ENCODE results near the gene SCAMP4.

SCAMP4 gene

GRCh38 chr19:1907563-1908363 is 2.6 kb downstream of the SCAMP4 start:
- no peak overlapping the region for H3K4me3 ChIP-seq (ENCODE audit: low read depth, low read length)
- no peak for DNase-seq (ENCODE audit: low read depth, low spot score)
- TF ChIP-seq CTCF (IDR thresholded peaks at IDR 0.05; ENCODE audit: insufficient read depth, low read length, missing control alignments) = no peak
- POLR2A ChIA-PET = no interaction called here
- CTCF ChIA-PET = interaction anchor here (1.0 kb wide), 1 partner anchor 22 kb away, joined by 3 read pairs; no protein-coding TSS in a partner anchor

GRCh38 chr19:1908364-1908678 is 3.1 kb downstream of the SCAMP4 start:
- no peak for DNase-seq (ENCODE audit: low read depth, low spot score)
- ChIA-PET POLR2A (no interaction called here), CTCF (no interaction called here)
- no peak for TF ChIP-seq CTCF (IDR thresholded peaks at IDR 0.05; ENCODE audit: insufficient read depth, low read length, missing control alignments)
- no peak overlapping the region for H3K4me3 ChIP-seq (ENCODE audit: low read depth, low read length)

GRCh38 chr19:1909761-1910080 is 4.5 kb downstream of the SCAMP4 start:
- POLR2A ChIA-PET = no interaction called here
- CTCF ChIA-PET = no interaction called here
- DNase-seq (ENCODE audit: low read depth, low spot score) = no peak
- TF ChIP-seq CTCF (IDR thresholded peaks at IDR 0.05; ENCODE audit: insufficient read depth, low read length, missing control alignments) = no peak
- H3K4me3 ChIP-seq (ENCODE audit: low read depth, low read length) = no peak overlapping the region

GRCh38 chr19:1910177-1910576 is 5.0 kb downstream of the SCAMP4 start:
- no peak for TF ChIP-seq CTCF (IDR thresholded peaks at IDR 0.05; ENCODE audit: insufficient read depth, low read length, missing control alignments)
- no peak overlapping the region for H3K4me3 ChIP-seq (ENCODE audit: low read depth, low read length)
- CTCF ChIA-PET = no interaction called here
- POLR2A ChIA-PET = no interaction called here
- DNase-seq (ENCODE audit: low read depth, low spot score) = no peak

- POLR2A ChIA-PET = no interaction called here
- H3K4me3 ChIP-seq (ENCODE audit: low read depth, low read length) = no peak overlapping the region
- TF ChIP-seq CTCF (IDR thresholded peaks at IDR 0.05; ENCODE audit: insufficient read depth, low read length, missing control alignments) = no peak
- no peak for DNase-seq (ENCODE audit: low read depth, low spot score)
- CTCF ChIA-PET = interaction anchor here (1.2 kb wide), 1 partner anchor 19 kb away, joined by 5 read pairs; no protein-coding TSS in a partner anchor
Observed at GRCh38 chr19:1911098-1911497, 5.9 kb downstream of the SCAMP4 start.

GRCh38 chr19:1911995-1912394 is 6.8 kb downstream of the SCAMP4 start:
- no peak for DNase-seq (ENCODE audit: low read depth, low spot score)
- H3K4me3 ChIP-seq (ENCODE audit: low read depth, low read length) = no peak overlapping the region
- ChIA-PET POLR2A (no interaction called here), CTCF (interaction anchor here (0.6 to 1.2 kb wide), 2 partner anchors 16 to 18 kb away, joined by 3 to 5 read pairs; no protein-coding TSS in a partner anchor)
- no peak for TF ChIP-seq CTCF (IDR thresholded peaks at IDR 0.05; ENCODE audit: insufficient read depth, low read length, missing control alignments)

Measured in AG04449 (cell line).